SU-DHL-6 (cell line): Measurements from ENCODE around the gene CHST13.

Experiments used
- H2AFZ ChIP-seq: fragments of 200-600 bp; sonication (generic); 2 replicates; pipeline ENCODE4 v1.6.1; 2014; ENCODE audit warnings: low read depth, mild to moderate bottlenecking, moderate library complexity, mixed read lengths, antibody characterized with exemption, low read length; ENCODE audit not compliant: severe bottlenecking
- H3F3A ChIP-seq: fragments of 200-600 bp; shearing (Covaris generic); 2 replicates; pipeline ENCODE4 v1.6.0; 2016; ENCODE audit warnings: antibody characterized with exemption, mild to moderate bottlenecking; ENCODE audit not compliant: insufficient read depth
- H3K27ac ChIP-seq: fragments of 200-600 bp; sonication (generic); 2 replicates; pipeline ENCODE4 v1.5.1; 2016; ENCODE audit warnings: low read depth, mild to moderate bottlenecking, low read length, moderate library complexity, mixed read lengths
- H3K27me3 ChIP-seq: fragments of 200-600 bp; sonication (generic), shearing (Covaris generic); 2 replicates; pipeline ENCODE4 v1.6.0; 2014; ENCODE audit warnings: mild to moderate bottlenecking, low read length
- H3K36me3 ChIP-seq: fragments of 200-600 bp; sonication (generic); 2 replicates; pipeline ENCODE4 v1.6.1; 2014; ENCODE audit warnings: mild to moderate bottlenecking, low read length, mixed read lengths
- H3K4me2 ChIP-seq: fragments of 300-600, 200-600 bp; shearing (Covaris generic), sonication (generic); 2 replicates; pipeline ENCODE4 v1.6.0; 2014; ENCODE audit warnings: low read length, low read depth, mild to moderate bottlenecking; ENCODE audit not compliant: poor library complexity, severe bottlenecking
- H3K4me3 ChIP-seq: fragments of 200-600 bp; sonication (generic); 2 replicates; pipeline ENCODE4 v1.5.1; 2014; ENCODE audit warnings: antibody characterized with exemption, low read length, mild to moderate bottlenecking, mixed read lengths; ENCODE audit not compliant: insufficient read depth, poor library complexity, severe bottlenecking
- H3K79me2 ChIP-seq: fragments of 200-600 bp; sonication (generic); 2 replicates; pipeline ENCODE4 v1.6.1; 2014; ENCODE audit warnings: mild to moderate bottlenecking, low read length, moderate library complexity; ENCODE audit not compliant: insufficient read depth
- H3K9ac ChIP-seq: fragments of 200-600 bp; sonication (generic); 2 replicates; pipeline ENCODE4 v1.7.0; 2014; ENCODE audit warnings: mild to moderate bottlenecking, low read length
- H3K9me2 ChIP-seq: fragments of 200-600 bp; sonication (generic); replicated peaks from 2 replicates; pipeline ENCODE4 v1.6.1; 2014; ENCODE audit warnings: low read length; ENCODE audit not compliant: insufficient read depth
- H3K9me3 ChIP-seq: fragments of 200-600 bp; sonication (generic); 2 replicates; pipeline ENCODE4 v1.6.1; 2014; ENCODE audit warnings: low read length, mixed read lengths; ENCODE audit not compliant: insufficient read depth
- H4K20me1 ChIP-seq: fragments of 200-600 bp; sonication (generic); 2 replicates; pipeline ENCODE4 v1.6.1; 2014; ENCODE audit warnings: low read depth, mild to moderate bottlenecking, antibody characterized with exemption, low read length, moderate library complexity, mixed read lengths
- EZH2phosphoT487 ChIP-seq: fragments of 200-600 bp; sonication (generic), shearing (Covaris generic); conservative IDR thresholded peaks from 2 replicates; pipeline ENCODE4 v1.6.1; 2018; ENCODE audit warnings: mild to moderate bottlenecking, antibody characterized with exemption, low read length, moderate library complexity, mixed read lengths
- TF ChIP-seq, protein P1 (sequence below): fragments of 200-600 bp; sonication (generic); IDR thresholded peaks from one replicate; pipeline ENCODE4 v1.5.1; 2017; ENCODE audit warnings: antibody characterized with exemption, mild to moderate bottlenecking, low read length, moderate library complexity; ENCODE audit not compliant: insufficient read depth, poor library complexity, severe bottlenecking

CHST13 gene

GRCh38 chr3:126521122-126521891 is 2.6 kb upstream of the CHST13 start:
- no peak overlapping the region for H3K4me3 ChIP-seq
- no peaks in the 10 kb centered on the region for H3K36me3 ChIP-seq
- H3K27ac ChIP-seq: no peak overlapping the region
- no peaks in the 10 kb centered on the region for H3K9me3 ChIP-seq
- no peak overlapping the region for H3K4me2 ChIP-seq
- no peaks in the 10 kb centered on the region for H3K9me2 ChIP-seq
- H3K27me3 ChIP-seq: no peaks in the 10 kb centered on the region
- TF ChIP-seq, protein P1, sequence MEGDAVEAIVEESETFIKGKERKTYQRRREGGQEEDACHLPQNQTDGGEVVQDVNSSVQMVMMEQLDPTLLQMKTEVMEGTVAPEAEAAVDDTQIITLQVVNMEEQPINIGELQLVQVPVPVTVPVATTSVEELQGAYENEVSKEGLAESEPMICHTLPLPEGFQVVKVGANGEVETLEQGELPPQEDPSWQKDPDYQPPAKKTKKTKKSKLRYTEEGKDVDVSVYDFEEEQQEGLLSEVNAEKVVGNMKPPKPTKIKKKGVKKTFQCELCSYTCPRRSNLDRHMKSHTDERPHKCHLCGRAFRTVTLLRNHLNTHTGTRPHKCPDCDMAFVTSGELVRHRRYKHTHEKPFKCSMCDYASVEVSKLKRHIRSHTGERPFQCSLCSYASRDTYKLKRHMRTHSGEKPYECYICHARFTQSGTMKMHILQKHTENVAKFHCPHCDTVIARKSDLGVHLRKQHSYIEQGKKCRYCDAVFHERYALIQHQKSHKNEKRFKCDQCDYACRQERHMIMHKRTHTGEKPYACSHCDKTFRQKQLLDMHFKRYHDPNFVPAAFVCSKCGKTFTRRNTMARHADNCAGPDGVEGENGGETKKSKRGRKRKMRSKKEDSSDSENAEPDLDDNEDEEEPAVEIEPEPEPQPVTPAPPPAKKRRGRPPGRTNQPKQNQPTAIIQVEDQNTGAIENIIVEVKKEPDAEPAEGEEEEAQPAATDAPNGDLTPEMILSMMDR: no peak
- TF ChIP-seq EZH2phosphoT487: no peak
- H3F3A ChIP-seq: no peaks in the 10 kb centered on the region
- H2AFZ ChIP-seq: no peak overlapping the region
- H4K20me1 ChIP-seq: no peaks in the 10 kb centered on the region
- H3K9ac ChIP-seq: no peak overlapping the region
- no peaks in the 10 kb centered on the region for H3K79me2 ChIP-seq

- no peak for TF ChIP-seq EZH2phosphoT487
- TF ChIP-seq, protein P1: peak; percentile 92
- no peak overlapping the region for H3K27ac ChIP-seq
- no peaks in the 10 kb centered on the region for H3K9me3 ChIP-seq
- H3K79me2 ChIP-seq: no peaks in the 10 kb centered on the region
- no peaks in the 10 kb centered on the region for H3K36me3 ChIP-seq
- no peaks in the 10 kb centered on the region for H4K20me1 ChIP-seq
- no peak overlapping the region for H3K9ac ChIP-seq
- H3K4me2 ChIP-seq: no peak overlapping the region
- no peaks in the 10 kb centered on the region for H3K9me2 ChIP-seq
- no peak overlapping the region for H3K4me3 ChIP-seq
- H3F3A ChIP-seq: no peaks in the 10 kb centered on the region
- H3K27me3 ChIP-seq: no peaks in the 10 kb centered on the region
- no peak overlapping the region for H2AFZ ChIP-seq
Observed at GRCh38 chr3:126522363-126522788, 1.6 kb upstream of the CHST13 start.

DNA sequence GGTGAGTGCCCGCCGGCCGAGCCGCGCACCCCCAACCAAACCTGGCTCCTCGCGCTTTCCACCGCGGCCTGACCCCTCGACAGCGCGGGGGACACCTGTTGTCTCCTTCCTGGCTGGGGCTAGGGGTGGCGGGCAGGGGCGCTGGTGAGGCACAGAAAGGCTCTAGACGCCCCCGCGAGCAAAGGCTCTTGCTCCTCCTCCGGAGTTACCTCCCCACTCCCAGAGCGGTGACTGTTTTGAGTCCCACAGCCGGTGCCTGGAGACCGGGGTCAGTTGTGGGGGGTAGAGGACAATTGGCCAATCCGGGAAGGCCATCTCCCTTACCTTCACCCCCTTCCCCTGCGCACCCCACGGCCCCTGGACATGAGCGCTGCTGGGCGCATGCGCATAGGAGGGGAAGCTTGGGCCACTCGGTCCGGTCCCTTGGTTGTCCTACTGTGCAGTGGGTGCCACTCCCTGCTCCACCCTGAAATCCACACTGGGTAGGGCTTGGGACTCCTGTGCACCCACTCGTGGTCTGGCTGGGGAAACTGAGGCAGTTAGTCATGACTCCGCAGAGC is 554 bp downstream of the CHST13 start:
- no peaks in the 10 kb centered on the region for H3K27me3 ChIP-seq
- no peaks in the 10 kb centered on the region for H3K79me2 ChIP-seq
- no peaks in the 10 kb centered on the region for H4K20me1 ChIP-seq
- no peak overlapping the region for H2AFZ ChIP-seq
- no peak overlapping the region for H3K9ac ChIP-seq
- no peak overlapping the region for H3K4me2 ChIP-seq
- H3F3A ChIP-seq: no peaks in the 10 kb centered on the region
- no peak overlapping the region for H3K27ac ChIP-seq
- no peak for TF ChIP-seq EZH2phosphoT487
- TF ChIP-seq, protein P1: no peak
- no peaks in the 10 kb centered on the region for H3K9me3 ChIP-seq
- H3K4me3 ChIP-seq: no peak overlapping the region
- H3K36me3 ChIP-seq: no peaks in the 10 kb centered on the region
- no peaks in the 10 kb centered on the region for H3K9me2 ChIP-seq
